ENCODE measurements around the gene SUCNR1. TPM values are rescaled to one million over a fixed set of nuclear protein-coding genes. Genes with fewer than 3 reads are reported as not detected.
"Not testable (repeated sequence)": the region's sequence is repeated elsewhere in the genome, so short reads cannot be mapped to it uniquely, and the experiment has no call there.

Gene SUCNR1
- polyA plus RNA-seq, 1 donor from 2014 or later = not detected

- H3K27me3 ChIP-seq (ENCODE audit: insufficient read depth, low read depth, low read length); H3K9me2 ChIP-seq (ENCODE audit: insufficient read depth, low read length); H3K4me3 ChIP-seq (ENCODE audit: low read length); H4K20me1 ChIP-seq (ENCODE audit: insufficient read depth); H3K79me2 ChIP-seq (replicated peaks; ENCODE audit: insufficient read depth, low read length); H2AFZ ChIP-seq (ENCODE audit: low read depth, low read length); H3K27ac ChIP-seq (ENCODE audit: low read length); H3F3A ChIP-seq (ENCODE audit: insufficient read depth, low read length, poor library complexity, severe bottlenecking); H3K36me3 ChIP-seq (ENCODE audit: insufficient read depth, low read length); H3K9ac ChIP-seq (ENCODE audit: low read length); H3K4me2 ChIP-seq (ENCODE audit: low read length); H3K9me3 ChIP-seq (ENCODE audit: low read length): not testable (repeated sequence)
These were observed 25.3 kb downstream of the SUCNR1 start for GRCh38 chr3:151898564-151899261.

GRCh38 chr3:151899996-151900395 is 26.6 kb downstream of the SUCNR1 start:
- Histone ChIP-seq H3K36me3 (ENCODE audit: insufficient read depth, low read length) (no peaks in the 10 kb centered on the region), H3K4me2 (ENCODE audit: low read length) (no peak overlapping the region), H2AFZ (ENCODE audit: low read depth, low read length) (no peak overlapping the region), H3F3A (ENCODE audit: insufficient read depth, low read length, poor library complexity, severe bottlenecking) (no peaks in the 10 kb centered on the region), H3K27me3 (ENCODE audit: insufficient read depth, low read depth, low read length) (no peaks in the 10 kb centered on the region), H3K27ac (ENCODE audit: low read length) (no peak overlapping the region), H3K9ac (ENCODE audit: low read length) (no peak overlapping the region), H3K9me3 (ENCODE audit: low read length) (no peaks in the 10 kb centered on the region), H3K9me2 (ENCODE audit: insufficient read depth, low read length) (no peaks in the 10 kb centered on the region), H3K4me3 (ENCODE audit: low read length) (no peak overlapping the region), H3K79me2 (replicated peaks; ENCODE audit: insufficient read depth, low read length) (no peaks in the 10 kb centered on the region), H4K20me1 (ENCODE audit: insufficient read depth) (no peaks in the 10 kb centered on the region)
- no peak for TF ChIP-seq MXI1 (conservative IDR thresholded peaks at IDR 0.05; ENCODE audit: poor library complexity, severe bottlenecking)
- no peak for TF ChIP-seq SMC3 (conservative IDR thresholded peaks at IDR 0.05; ENCODE audit: poor library complexity)
- no peak for TF ChIP-seq REST (IDR thresholded peaks at IDR 0.05; ENCODE audit: borderline replicate concordance)
- no peak for TF ChIP-seq EP300 (conservative IDR thresholded peaks at IDR 0.05; ENCODE audit: poor library complexity, severe bottlenecking)
- no peak for TF ChIP-seq RAD21 (conservative IDR thresholded peaks at IDR 0.05)
- TF ChIP-seq CTCF (IDR thresholded peaks at IDR 0.05; ENCODE audit: poor library complexity, severe bottlenecking) = no peak
- TF ChIP-seq TAF1 (IDR thresholded peaks at IDR 0.05; ENCODE audit: low read depth) = no peak
- no peak for TF ChIP-seq POLR2AphosphoS5 (IDR thresholded peaks at IDR 0.05)
- no peak for TF ChIP-seq EZH2 (IDR thresholded peaks at IDR 0.05; ENCODE audit: borderline replicate concordance, insufficient read depth, low read length, poor library complexity, severe bottlenecking)
